NT2/D1 (cell line): ENCODE measurements around the gene MARCHF3.

Experiments
- YY1 ChIP-seq: IDR thresholded peaks from 2 replicates; pipeline ENCODE4 v1.6.1; 2011; ENCODE audit not compliant: insufficient read length, insufficient read depth
- ZNF274 ChIP-seq: IDR thresholded peaks from 2 replicates; pipeline ENCODE4 v1.6.1; 2011; ENCODE audit warnings: mild to moderate bottlenecking, low read depth, low read length

GRCh38 chr5:126837906-126838539, 192.3 kb downstream of the MARCHF3 start:
- TF ChIP-seq YY1, result no peak
- no peak for TF ChIP-seq ZNF274
